GM21723 (cell line): ENCODE data around the gene ELL2.
"Not testable (repeated sequence)": the region's sequence is repeated elsewhere in the genome, so short reads cannot be mapped to it uniquely, and the experiment has no call there.

ENCODE experiments used
- ATAC-seq: cut with Tn5 transposase; IDR thresholded peaks from one replicate; pipeline ENCODE4 v1.9.1; 2021; ENCODE audit warnings: mild to moderate bottlenecking, moderate library complexity; ENCODE audit not compliant: unreplicated experiment

The ELL2 gene

GRCh38 chr5:95862671-95863382, 98.8 kb downstream of the ELL2 start:
- no peak for ATAC-seq

- ATAC-seq: no peak
Observed at GRCh38 chr5:95861864-95862561, 99.6 kb downstream of the ELL2 start.

GRCh38 chr5:95861221-95861863, 100.3 kb downstream of the ELL2 start:
- no peak for ATAC-seq

DNA sequence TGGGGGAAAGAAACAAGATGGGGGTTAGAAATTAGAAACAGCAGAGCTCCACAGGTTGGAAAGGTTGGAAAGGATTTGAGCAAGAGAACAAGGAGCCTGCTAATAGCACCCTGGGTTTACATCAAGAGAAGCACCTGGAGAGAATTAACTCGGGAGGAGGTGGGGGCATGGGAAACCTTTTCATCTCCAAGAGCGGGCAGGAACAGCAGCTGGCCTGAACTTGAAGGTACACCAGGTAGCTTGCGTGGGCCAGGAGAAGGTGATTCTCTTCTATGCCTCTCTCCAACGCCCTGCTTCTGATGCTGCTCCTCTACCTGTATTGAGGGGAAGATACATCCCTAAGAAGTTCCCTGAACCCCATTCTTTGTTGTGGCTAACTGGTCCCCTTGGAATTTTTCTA, 102.0 kb downstream of the ELL2 start:
- ATAC-seq: no peak

DNA sequence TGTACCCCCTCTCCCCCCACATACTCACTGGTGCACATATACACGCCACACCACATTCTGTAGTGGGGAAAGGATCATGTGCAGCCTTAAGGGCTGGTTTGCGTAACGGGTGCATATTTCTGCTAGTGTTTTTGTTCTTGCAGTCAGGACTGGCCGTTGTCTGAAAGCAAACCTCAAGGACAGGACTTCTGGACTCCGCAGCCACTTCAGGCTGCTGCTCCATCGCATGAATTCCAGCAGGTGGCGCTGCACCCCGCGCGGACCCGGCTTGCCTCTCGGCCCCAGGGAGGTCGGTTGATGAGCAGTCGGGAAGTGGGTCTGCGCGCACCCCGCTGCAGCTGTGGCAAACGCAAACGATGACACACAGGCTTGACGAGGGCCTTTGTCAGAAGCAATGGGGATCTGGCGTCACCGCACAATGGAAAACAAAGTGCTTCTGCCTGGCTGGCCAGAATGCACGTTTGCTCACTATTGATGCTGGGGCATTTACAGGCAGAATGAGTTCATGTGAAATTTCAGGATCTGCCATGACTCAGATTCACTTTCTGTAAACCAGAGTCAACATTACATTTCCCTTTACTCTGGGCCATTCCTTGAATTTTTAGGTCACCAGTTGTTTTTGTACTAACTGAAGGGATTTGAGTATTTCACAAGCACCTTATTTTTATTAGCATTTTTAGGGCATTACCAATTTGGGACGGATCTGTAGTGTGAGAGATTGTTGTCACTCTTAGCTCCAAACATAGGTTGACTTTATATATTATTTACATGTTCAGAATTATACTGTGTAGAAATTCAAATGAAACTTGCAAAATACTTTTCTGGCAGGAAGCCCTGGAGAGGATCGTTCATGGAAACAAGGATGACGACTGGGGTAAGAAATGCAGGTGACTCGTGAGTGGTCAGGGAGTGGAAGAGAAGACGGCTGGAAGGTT, 102.7 kb downstream of the ELL2 start:
- peak; percentile 95 for ATAC-seq

DNA sequence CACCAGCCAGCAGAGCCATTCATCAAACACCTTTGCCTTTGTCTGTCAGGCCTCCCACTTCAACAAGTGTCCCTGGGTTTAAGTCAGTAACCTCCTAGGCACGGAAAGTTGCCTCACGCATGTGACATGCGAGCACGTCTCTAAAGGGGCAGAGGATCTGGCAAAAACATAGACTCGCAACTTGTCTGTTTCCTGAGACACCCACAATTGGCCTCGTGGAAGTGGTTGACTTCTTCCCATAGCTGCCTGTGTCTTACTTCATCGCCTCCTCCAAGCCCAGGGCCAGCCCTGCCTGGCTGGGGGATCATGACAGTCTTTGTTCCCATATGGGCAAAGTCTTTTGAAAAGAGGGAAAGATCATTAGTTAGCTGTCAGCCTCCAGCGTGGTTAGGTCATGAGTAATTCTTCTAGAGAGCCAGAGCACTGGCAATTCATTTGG, 103.6 kb downstream of the ELL2 start:
- ATAC-seq: no peak

- no peak for ATAC-seq
Observed at GRCh38 chr5:95857185-95857945, 104.3 kb downstream of the ELL2 start.

DNA sequence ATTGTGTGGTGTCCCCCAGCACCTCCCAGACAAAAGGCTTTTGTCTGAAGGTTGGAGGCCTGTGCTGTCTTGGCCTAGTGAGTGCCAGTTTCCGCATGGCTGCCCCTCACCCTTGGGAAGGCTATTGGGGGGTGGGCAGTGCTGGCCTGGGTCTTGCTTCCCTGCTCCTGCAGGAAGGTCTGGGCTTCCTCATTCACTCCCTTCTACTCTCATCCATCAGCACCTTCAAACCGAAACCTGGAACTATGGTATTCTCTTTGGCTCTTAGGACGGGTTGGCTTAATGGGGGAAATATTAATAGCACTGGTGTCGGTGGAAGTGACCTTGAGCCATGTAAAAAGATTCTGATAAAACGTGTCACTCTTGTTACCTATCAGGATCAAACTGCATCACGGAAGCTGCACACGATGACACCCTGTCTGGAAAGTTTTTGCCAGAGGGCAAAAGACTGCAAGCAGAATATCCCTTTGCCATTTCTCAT, 105.1 kb downstream of the ELL2 start:
- no peak for ATAC-seq

- ATAC-seq: no peak
Observed at GRCh38 chr5:95853490-95853889, 108.2 kb downstream of the ELL2 start.

DNA sequence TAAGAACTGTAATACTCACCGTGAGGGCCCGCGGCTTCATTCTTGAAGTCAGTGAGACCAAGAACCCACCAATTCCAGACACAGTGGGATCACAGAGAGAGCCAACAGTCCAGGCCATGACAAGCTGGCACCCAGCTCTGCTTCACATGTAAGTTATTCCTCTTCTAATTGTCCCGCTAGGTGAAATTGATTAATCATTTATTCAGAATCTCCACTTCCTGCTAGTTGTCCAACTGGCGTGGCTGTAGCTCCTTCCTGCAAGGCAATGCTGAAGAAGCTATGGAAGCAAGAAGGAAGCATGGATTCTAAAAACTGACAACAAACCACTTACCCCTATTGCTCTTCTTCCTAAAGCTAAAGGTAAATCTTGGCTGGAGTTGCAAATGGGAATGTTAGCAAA, 109.1 kb downstream of the ELL2 start:
- no peak for ATAC-seq

- ATAC-seq: not testable (repeated sequence)
Observed at GRCh38 chr5:95851141-95851540, 110.5 kb downstream of the ELL2 start.

GRCh38 chr5:95850391-95850894, 111.2 kb downstream of the ELL2 start:
- no peak for ATAC-seq

- ATAC-seq: no peak
Observed at GRCh38 chr5:95848701-95849100, 113.0 kb downstream of the ELL2 start.

- ATAC-seq: no peak
Observed at GRCh38 chr5:95847261-95847592, 114.4 kb downstream of the ELL2 start.

GRCh38 chr5:95846554-95847260, 114.9 kb downstream of the ELL2 start:
- ATAC-seq: peak; percentile 66

GRCh38 chr5:95845391-95845790, 116.3 kb downstream of the ELL2 start:
- no peak for ATAC-seq

- no peak for ATAC-seq
Observed at GRCh38 chr5:95843733-95844223, 117.9 kb downstream of the ELL2 start.

DNA sequence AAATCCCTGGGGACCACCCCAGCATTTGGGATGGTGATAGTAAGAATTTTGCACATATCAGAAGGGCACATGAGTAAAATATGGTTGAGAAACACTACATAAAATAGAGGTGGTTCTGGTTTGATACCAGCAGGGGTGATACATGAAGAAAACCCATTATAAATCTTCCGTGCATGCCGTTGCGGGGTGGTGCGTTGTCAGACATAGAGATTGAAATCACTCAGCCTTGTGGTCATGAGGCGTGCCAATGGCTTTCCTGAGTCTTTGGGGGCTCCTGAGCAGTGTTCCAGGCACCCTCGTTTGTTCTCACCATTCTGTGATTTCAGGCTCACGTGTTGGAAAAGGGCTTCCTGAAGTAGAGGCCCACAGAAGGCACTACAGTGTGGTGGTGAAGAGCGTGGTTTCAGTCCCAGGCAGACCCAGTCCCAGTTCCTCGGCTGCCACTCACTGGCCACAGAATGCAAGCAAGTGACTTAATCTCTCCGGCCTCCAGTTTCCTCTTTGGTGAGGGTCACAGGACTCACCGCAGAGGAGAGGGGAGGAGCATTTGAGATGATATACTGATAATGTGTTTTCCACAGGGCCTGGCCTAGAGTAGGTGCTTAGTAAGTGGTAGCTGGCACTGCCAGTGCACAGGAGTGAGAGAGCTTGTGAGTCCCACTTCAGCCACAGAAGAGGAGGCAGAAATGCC, 118.7 kb downstream of the ELL2 start:
- ATAC-seq: peak; percentile 96
